B cell (primary cell): ENCODE measurements around the gene DNAH10. TPM values are rescaled to one million over a fixed set of nuclear protein-coding genes. Genes with fewer than 3 reads are reported as not detected.
A peak's percentile ranks its signal among the peaks of the same experiment; 100 is the strongest.

Experiments used
- ATAC-seq: fragments of 200-7000 bp; cut with Tn5 transposase; one replicate; pipeline ENCODE4 v1.10.0; 2021; ENCODE audit warnings: low read depth, mild to moderate bottlenecking, moderate number of reproducible peaks, moderate library complexity
- CTCF ChIA-PET: fragments of 350-600 bp; sonication (Branson Sonifier 250); formaldehyde crosslinking; loops from one replicate; lab custom pipeline; 2021; ENCODE audit warnings: antibody characterized with exemption, inconsistent platforms; lab: Charles Lee
- POLR2A ChIA-PET: fragments of 350-600 bp; sonication (Branson Sonifier 250); formaldehyde crosslinking; loops from one replicate; lab custom pipeline; 2021; ENCODE audit warnings: antibody characterized with exemption; lab: Charles Lee
- DNase-seq: peaks from one replicate; pipeline ENCODE4 v3.0.0; 2013
- H2AFZ ChIP-seq: 2 replicates; pipeline ENCODE4 v1.6.1; 2012; ENCODE audit warnings: mild to moderate bottlenecking, low read depth, low read length; ENCODE audit not compliant: insufficient read depth, poor library complexity, severe bottlenecking
- H3K27ac ChIP-seq, 2 donors: 1 replicate in 1 of 2; 2 replicates in 1 of 2; pipeline ENCODE4 v1.5.1; 2012 to 2013; ENCODE audit warnings: low read length in 2 of 2, mild to moderate bottlenecking in 2 of 2, moderate library complexity in 1 of 2
- H3K27me3 ChIP-seq, 4 experiments: fragments of 200-600 bp in 1 of 4; sonication (generic) in 1 of 4; replicated peaks in 1 of 4; 1 replicate in 2 of 4; 2 replicates in 2 of 4; pipeline versions ENCODE4 v1.6.1 to v1.7.0; 2013 to 2016; ENCODE audit warnings: low read length in 3 of 4, mild to moderate bottlenecking in 2 of 4, mixed read lengths in 1 of 4, moderate library complexity in 1 of 4; ENCODE audit not compliant: insufficient read depth in 4 of 4, control insufficient read depth in 3 of 4; ENCODE audit errors: control extremely low read depth in 1 of 4
- H3K36me3 ChIP-seq, 2 experiments: replicated peaks in 1 of 2; 1 replicate in 1 of 2; 2 replicates in 1 of 2; pipeline versions ENCODE4 v1.6.1 to v1.7.1; 2013; ENCODE audit warnings: low read length in 1 of 2; ENCODE audit not compliant: insufficient read depth in 2 of 2, control insufficient read depth in 1 of 2; ENCODE audit errors: control extremely low read depth in 1 of 2, extremely low read depth in 1 of 2
- H3K4me1 ChIP-seq, 2 donors: fragments of 200-600 bp in 1 of 2; sonication (generic) in 1 of 2; 1 replicate in 1 of 2; 2 replicates in 1 of 2; pipeline versions ENCODE4 v1.5.1 to v1.6.1; 2013 to 2017; ENCODE audit warnings: low read length in 2 of 2; ENCODE audit not compliant: control insufficient read depth in 2 of 2, insufficient read depth in 2 of 2
- H3K4me2 ChIP-seq: replicated peaks from 2 replicates; pipeline ENCODE3; 2012; ENCODE audit warnings: mild to moderate bottlenecking, low read depth, low read length; ENCODE audit not compliant: poor library complexity, severe bottlenecking
- H3K4me3 ChIP-seq, 5 experiments: fragments of 200-600 bp in 1 of 5; sonication (generic) in 1 of 5; 1 replicate in 3 of 5; 2 replicates in 2 of 5; pipeline versions ENCODE4 v1.5.1 to v1.7.0; 2011 to 2016; ENCODE audit warnings: low read length in 4 of 5, mild to moderate bottlenecking in 4 of 5, low read depth in 2 of 5, control low read depth in 1 of 5, moderate library complexity in 1 of 5; ENCODE audit not compliant: insufficient read depth in 1 of 5; ENCODE audit errors: control extremely low read depth in 1 of 5, extremely low read depth in 1 of 5
- H3K79me2 ChIP-seq: fragments of 200-600 bp; sonication (generic); one replicate; pipeline ENCODE4 v1.6.0; 2016; ENCODE audit warnings: low read length; ENCODE audit not compliant: control insufficient read depth, insufficient read depth
- H3K9ac ChIP-seq: fragments of 200-600 bp; sonication (generic); 2 replicates; pipeline ENCODE4 v1.6.1; 2017; ENCODE audit warnings: mild to moderate bottlenecking, low read length, moderate library complexity
- H3K9me3 ChIP-seq, 3 donors: one replicate each; pipeline versions ENCODE4 v1.6.1 to v1.7.1; 2013; ENCODE audit warnings: low read length in 2 of 3; ENCODE audit not compliant: control insufficient read depth in 2 of 3, insufficient read depth in 1 of 3; ENCODE audit errors: control extremely low read depth in 1 of 3
- H4K20me1 ChIP-seq: 2 replicates; pipeline ENCODE4 v1.6.0; 2012; ENCODE audit warnings: mild to moderate bottlenecking, low read length; ENCODE audit not compliant: insufficient read depth, control insufficient read depth, poor library complexity, severe bottlenecking
- H3K27ac Mint-ChIP-seq: one replicate; pipeline ENCODE4 v1.8.0; 2021; ENCODE audit warnings: mixed read lengths
- H3K27me3 Mint-ChIP-seq: one replicate; pipeline ENCODE4 v1.8.0; 2021; ENCODE audit warnings: mixed read lengths
- H3K4me1 Mint-ChIP-seq: one replicate; pipeline ENCODE4 v1.8.0; 2021; ENCODE audit warnings: mixed read lengths
- H3K4me3 Mint-ChIP-seq: one replicate; pipeline ENCODE4 v1.8.0; 2021; ENCODE audit warnings: mixed read lengths
- H3K9me3 Mint-ChIP-seq: one replicate; pipeline ENCODE4 v1.8.0; 2022; ENCODE audit warnings: mixed read lengths; ENCODE audit not compliant: insufficient read depth
- CTCF ChIP-seq: fragments of 200-600 bp; IDR thresholded peaks from one replicate; pipeline ENCODE4 v1.8.0; 2022; ENCODE audit warnings: antibody characterized with exemption, mild to moderate bottlenecking
- EZH2 ChIP-seq: IDR thresholded peaks from 2 replicates; pipeline ENCODE4 v1.6.1; 2012; ENCODE audit warnings: borderline replicate concordance, low read depth, mild to moderate bottlenecking, moderate library complexity, low read length; ENCODE audit not compliant: insufficient read depth, poor library complexity, severe bottlenecking
- WGBS: methylation state at CpG from one replicate; pipeline ENCODE4 v1.1.5; 2013; ENCODE audit warnings: missing lambda C conversion rate; ENCODE audit not compliant: insufficient coverage; 5-methylcytosine and 5-hydroxymethylcytosine counted together
- intact Hi-C: fragments of 100-400 bp; cut with micrococcal nuclease; formaldehyde crosslinking; loops from one replicate; pipeline ENCODE4 v1.10.0; 2022
- polyA plus RNA-seq: library from polyadenylated mRNA; depleted of rRNA; stranded (reverse); fragments of >200 nt; gene quantifications from 2 replicates; pipeline ENCODE4 v1.2.3, GENCODE V29; 2012
- total RNA-seq, 2 donors: library from RNA; stranded (reverse); fragments of 120-200 nt in 1 of 2; gene quantifications; 1 replicate in 1 of 2; 2 replicates in 1 of 2; pipeline versions ENCODE4 v1.2.3 to v1.2.4, GENCODE V29; 2013 to 2022

DNAH10 gene
- total and polyA plus RNA-seq, 2 donors (not counting 1 experiment from before 2014, with no cell fraction given) = 0.24 to 0.99 TPM

- DNase-seq (no peak), ATAC-seq (no peak)
- Mint-ChIP-seq H3K27ac (no peak overlapping the region), H3K9me3 (no peaks in the 10 kb centered on the region), H3K27me3 (no peaks in the 10 kb centered on the region), H3K4me3 (no peak overlapping the region), H3K4me1 (peaks cover 14% of the 10 kb centered on the region)
- Histone ChIP-seq H3K4me2 (no peak overlapping the region), H3K27ac (no peak overlapping the region), H3K27me3 (no peaks in the 10 kb centered on the region), H3K36me3 (peaks cover 4 to 42% of the 10 kb centered on the region in 2 experiments), H3K9me3 (no peaks in the 10 kb centered on the region), H3K4me3 (no peak overlapping the region), H3K79me2 (peaks cover 34% of the 10 kb centered on the region), H3K4me1 (peaks cover 7 to 19% of the 10 kb centered on the region in 2 donors), H4K20me1 (no peaks in the 10 kb centered on the region), H2AFZ (no peak overlapping the region), H3K9ac (no peak overlapping the region)
- POLR2A ChIA-PET = no interaction called here
- CTCF ChIA-PET = interaction anchor here (0.6 to 1.7 kb wide), 2 partner anchors 9 to 43 kb away, joined by 3 to 5 read pairs; partner anchors contain the start of gene ATP6V0A2
- intact Hi-C loops = no loop called here
- WGBS = 100% methylated on average over 2 of the region's 2 CpGs
- TF ChIP-seq CTCF (no peak), EZH2 (no peak)
Observed at GRCh38 chr12:123721245-123721644, 40.9 kb upstream of the DNAH10 start.

GRCh38 chr12:123723011-123723410 is 39.1 kb upstream of the DNAH10 start:
- no peaks in the 10 kb centered on the region for H3K27me3 ChIP-seq
- DNase-seq (no peak), ATAC-seq (no peak)
- Mint-ChIP-seq H3K27ac (no peak overlapping the region), H3K4me3 (no peak overlapping the region), H3K27me3 (no peaks in the 10 kb centered on the region), H3K4me1 (peaks cover 10% of the 10 kb centered on the region), H3K9me3 (no peaks in the 10 kb centered on the region)
- H3K36me3 ChIP-seq = peaks cover 11 to 54% of the 10 kb centered on the region in 2 experiments
- POLR2A ChIA-PET = no interaction called here
- H4K20me1 ChIP-seq = no peaks in the 10 kb centered on the region
- no peak overlapping the region for H3K4me3 ChIP-seq
- peak overlapping the region; percentile 66 for H3K4me2 ChIP-seq
- WGBS = 89% methylated on average over 7 of the region's 8 CpGs
- intact Hi-C loops = no loop called here
- CTCF ChIA-PET = no interaction called here
- H3K9ac ChIP-seq = no peak overlapping the region
- peaks cover 16% of the 10 kb centered on the region for H3K79me2 ChIP-seq
- no peak overlapping the region for H3K27ac ChIP-seq
- no peaks in the 10 kb centered on the region for H3K9me3 ChIP-seq
- no peak overlapping the region for H2AFZ ChIP-seq
- TF ChIP-seq EZH2 = no peak
- no peak for TF ChIP-seq CTCF
- peaks cover 7 to 19% of the 10 kb centered on the region in 2 donors for H3K4me1 ChIP-seq
